GM12878 (cell line): ENCODE measurements around the gene ZDHHC11B. TPM values are rescaled to one million over a fixed set of nuclear protein-coding genes. Genes with fewer than 3 reads are reported as not detected.
"Not testable (repeated sequence)": the region's sequence is repeated elsewhere in the genome, so short reads cannot be mapped to it uniquely, and the experiment has no call there.

Experiments
- ATAC-seq: fragments of 200-7000 bp; cut with Tn5 transposase; 3 replicates; pipeline ENCODE4 v1.9.1; 2020; ENCODE audit warnings: mild to moderate bottlenecking, moderate library complexity
- BruUV-seq: library from RNA; stranded (reverse); fragments of 400-500 nt; replicated peaks from 2 replicates; lab custom pipeline; 2021; lab: Mats Ljungman, UMichigan
- CTCF ChIA-PET: fragments of 300-600 bp; sonication (Branson Sonifier 250); formaldehyde crosslinking; extraction: SDS; loops from one replicate; lab custom pipeline; 2021; ENCODE audit warnings: inconsistent platforms; lab: Yijun Ruan, JAX
- POLR2A ChIA-PET: fragments of 350-600 bp; formaldehyde crosslinking; extraction: SDS; loops from one replicate; lab custom pipeline; 2021; ENCODE audit warnings: inconsistent platforms; lab: Charles Lee
- RAD21 ChIA-PET: fragments of 300-600 bp; sonication (Branson Sonifier 250); formaldehyde crosslinking; loops from one replicate; lab custom pipeline; 2023; ENCODE audit warnings: antibody characterized with exemption; ENCODE audit not compliant: unreplicated experiment; lab: Charles Lee
- SMC1A ChIA-PET: fragments of 300-600 bp; sonication (Branson Sonifier 250); formaldehyde crosslinking; loops from one replicate; lab custom pipeline; 2023; ENCODE audit not compliant: unreplicated experiment, uncharacterized antibody; lab: Charles Lee
- DNase-seq: peaks from one replicate; pipeline ENCODE4 v3.0.0-alpha.2; 2011; ENCODE audit warnings: low read depth, low spot score
- FAIRE-seq: peaks from 3 replicates; lab custom pipeline; 2011; peaks lifted over from hg19 to GRCh38; lab: Jason Lieb, UNC
- H2AFZ ChIP-seq: 2 replicates; pipeline ENCODE4 v1.6.0; 2011; ENCODE audit warnings: low read depth, low read length, control low read depth; ENCODE audit not compliant: control insufficient read depth
- H3K27ac ChIP-seq: 2 replicates; pipeline ENCODE4 v1.5.1; 2011; ENCODE audit warnings: control low read depth; ENCODE audit not compliant: control insufficient read depth, insufficient read depth
- H3K27me3 ChIP-seq, 2 experiments: replicated peaks in 1 of 2; 2 replicates each; pipeline versions ENCODE4 v1.6.0 to v1.6.1; 2011; ENCODE audit warnings: low read length in 1 of 2; ENCODE audit not compliant: control insufficient read depth in 2 of 2, insufficient read depth in 2 of 2
- H3K36me3 ChIP-seq, 2 experiments: 2 replicates each; pipeline ENCODE4 v1.5.1; 2011; ENCODE audit warnings: low read length in 1 of 2; ENCODE audit not compliant: control insufficient read depth in 2 of 2, insufficient read depth in 2 of 2
- H3K4me1 ChIP-seq: 2 replicates; pipeline ENCODE4 v1.6.1; 2011; ENCODE audit warnings: mild to moderate bottlenecking, low read length, moderate library complexity, mixed read lengths; ENCODE audit not compliant: control insufficient read depth, insufficient read depth
- H3K4me2 ChIP-seq: 2 replicates; pipeline ENCODE4 v1.6.0; 2011; ENCODE audit warnings: control low read depth; ENCODE audit not compliant: control insufficient read depth, insufficient read depth
- H3K4me3 ChIP-seq: fragments of 200-600 bp; sonication (generic); 2 replicates; pipeline ENCODE4 v1.5.1; 2016
- H3K79me2 ChIP-seq: 2 replicates; pipeline ENCODE4 v1.6.0; 2011; ENCODE audit warnings: low read length; ENCODE audit not compliant: control insufficient read depth, insufficient read depth
- H3K9ac ChIP-seq: 2 replicates; pipeline ENCODE4 v1.8.0; 2011; ENCODE audit warnings: low read length, control low read depth, mixed read lengths; ENCODE audit not compliant: control insufficient read depth, insufficient read depth
- H3K9me3 ChIP-seq: replicated peaks from 3 replicates; pipeline ENCODE4 v1.5.1; 2011; ENCODE audit warnings: mild to moderate bottlenecking, low read length; ENCODE audit not compliant: control insufficient read depth, insufficient read depth
- H4K20me1 ChIP-seq: 2 replicates; pipeline ENCODE4 v1.6.0; 2011; ENCODE audit not compliant: control insufficient read depth, insufficient read depth
- WGBS: methylation state at CpG from one replicate; pipeline ENCODE4 v1.1.6; 2016; ENCODE audit warnings: low lambda C conversion rate; ENCODE audit not compliant: insufficient replicate concordance, insufficient coverage; ENCODE audit errors: missing lambda C conversion rate; 5-methylcytosine and 5-hydroxymethylcytosine counted together
- in situ Hi-C: fragments of 300-500 bp; cut with MboI; formaldehyde crosslinking; loops from 9 replicates; pipeline ENCODE4 v1.14.3; 2018; ENCODE audit warnings: mixed read lengths
- intact Hi-C: fragments of 100-400 bp; cut with micrococcal nuclease; formaldehyde crosslinking; loops from one replicate; pipeline ENCODE4 v1.14.2; 2022; ENCODE audit not compliant: unreplicated experiment
- polyA plus RNA-seq, 11 experiments: library from polyadenylated mRNA; depleted of rRNA in 4 of 11; unstranded in 6 of 11; stranded (reverse) in 5 of 11; fragments of >200 nt; fragmentation: Nextera tagmentation in 4 of 11; fragmentation: Illumina TruSeq in 1 of 11; extraction: Ambion mirVana in 4 of 11; extraction: Trizol in 1 of 11; gene quantifications; 1 replicate in 1 of 11; 2 replicates in 10 of 11; pipeline versions ENCODE4 v1.2.1 to v1.2.3, GENCODE V29; 2011 to 2016; ENCODE audit warnings: inconsistent platforms in 2 of 11, missing spikeins in 2 of 11, low read depth in 1 of 11
- total RNA-seq, 4 experiments: library from RNA; depleted of rRNA in 3 of 4; stranded (reverse); fragments of >200 nt in 3 of 4; fragmentation: Illumina TruSeq in 1 of 4; extraction: Trizol in 1 of 4; gene quantifications; 2 replicates each; pipeline versions ENCODE4 v1.2.1 to v1.2.3, GENCODE V29; 2013 to 2021

Gene ZDHHC11B
- total and polyA plus RNA-seq, 10 of the 15 experiments (the other 5 are each of a cell fraction or from before 2014, with no cell fraction given) = 0.01 to 0.10 (median 0.09) TPM; not detected in 7

DNA sequence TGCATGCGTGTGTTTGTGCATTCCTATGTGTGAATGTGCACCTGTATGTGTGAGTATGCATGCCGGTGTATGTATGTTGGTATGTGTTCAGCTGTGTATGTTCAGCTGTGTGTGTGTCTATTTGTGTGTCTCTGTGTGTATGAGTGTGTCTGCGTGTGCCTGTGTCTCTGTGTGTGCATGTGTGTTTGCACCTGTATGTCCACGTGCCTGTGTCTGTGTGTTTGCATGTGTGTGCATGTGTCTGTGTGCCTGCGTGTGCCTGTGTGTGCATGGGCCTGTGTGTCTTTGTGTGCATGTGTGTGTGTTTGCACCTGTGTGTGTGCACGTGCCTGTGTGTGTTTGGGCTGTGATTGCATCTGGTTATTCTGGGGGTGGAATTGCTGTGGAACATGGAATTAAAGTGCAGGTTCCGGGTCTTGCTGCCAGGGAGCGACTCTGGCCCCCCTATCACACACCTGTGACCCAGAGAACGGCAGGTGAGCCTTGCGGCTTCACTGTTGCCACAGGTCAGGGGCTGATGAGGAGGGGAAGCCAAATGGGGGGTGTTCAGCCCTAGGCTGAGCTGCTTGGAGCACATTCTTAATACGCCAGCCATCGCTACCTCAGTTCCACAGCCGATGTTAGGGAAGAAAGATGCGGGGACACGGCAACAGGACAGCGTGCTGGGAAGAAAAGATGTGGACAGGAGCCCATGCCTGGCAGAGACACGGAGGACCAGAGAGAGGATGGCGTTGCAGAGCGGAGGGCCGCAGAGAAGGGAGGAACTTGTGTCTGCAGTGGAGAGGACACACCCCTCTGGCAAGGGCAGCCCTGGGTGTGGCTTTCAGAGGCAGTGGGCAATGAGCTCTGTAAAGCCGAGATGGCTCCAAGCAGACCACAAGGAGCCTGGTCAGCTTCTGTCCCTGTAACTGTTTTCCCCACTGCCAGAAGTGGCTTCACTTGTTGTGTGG, 87.5 kb downstream of the ZDHHC11B start:
- H3K4me1 ChIP-seq, H4K20me1 ChIP-seq, H2AFZ ChIP-seq, H3K9ac ChIP-seq, ATAC-seq, H3K27ac ChIP-seq, in situ Hi-C loops, DNase-seq, H3K4me3 ChIP-seq, H3K4me2 ChIP-seq, intact Hi-C loops, BruUV-seq, H3K79me2 ChIP-seq, RAD21 ChIA-PET, H3K9me3 ChIP-seq, POLR2A ChIA-PET, H3K27me3 ChIP-seq, H3K36me3 ChIP-seq, CTCF ChIA-PET, SMC1A ChIA-PET, FAIRE-seq: not testable (repeated sequence)
- WGBS = 87% methylated on average over 9 of the region's 21 CpGs

DNA sequence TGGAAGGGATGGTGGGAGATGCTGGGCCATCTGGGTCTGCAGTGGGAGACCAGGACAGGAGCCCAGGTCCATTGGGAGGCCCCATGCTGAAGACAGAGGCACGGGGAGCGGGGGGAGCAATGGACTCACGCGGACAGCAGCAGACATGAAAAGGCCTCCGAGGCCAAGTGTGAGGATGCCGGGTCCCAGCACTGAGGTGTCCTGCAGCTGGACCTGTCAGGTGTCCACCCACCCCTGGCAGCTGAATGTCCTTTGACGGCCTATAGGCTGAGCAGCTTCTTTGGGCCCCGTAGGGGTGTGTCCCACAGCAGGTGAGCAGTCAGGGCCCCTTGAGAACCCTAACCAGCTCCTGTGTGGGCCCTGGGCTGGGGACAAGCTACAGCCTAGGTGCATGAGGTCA, 88.3 kb downstream of the ZDHHC11B start:
- RAD21 ChIA-PET, H3K4me3 ChIP-seq, CTCF ChIA-PET, BruUV-seq, H3K36me3 ChIP-seq, H3K4me1 ChIP-seq, FAIRE-seq, H3K79me2 ChIP-seq, SMC1A ChIA-PET, POLR2A ChIA-PET, H3K9ac ChIP-seq, in situ Hi-C loops, H3K4me2 ChIP-seq, H2AFZ ChIP-seq, H4K20me1 ChIP-seq, ATAC-seq, H3K27ac ChIP-seq, DNase-seq, H3K9me3 ChIP-seq, H3K27me3 ChIP-seq, intact Hi-C loops: not testable (repeated sequence)
- 60% methylated on average over 1 of the region's 8 CpGs for WGBS

DNA sequence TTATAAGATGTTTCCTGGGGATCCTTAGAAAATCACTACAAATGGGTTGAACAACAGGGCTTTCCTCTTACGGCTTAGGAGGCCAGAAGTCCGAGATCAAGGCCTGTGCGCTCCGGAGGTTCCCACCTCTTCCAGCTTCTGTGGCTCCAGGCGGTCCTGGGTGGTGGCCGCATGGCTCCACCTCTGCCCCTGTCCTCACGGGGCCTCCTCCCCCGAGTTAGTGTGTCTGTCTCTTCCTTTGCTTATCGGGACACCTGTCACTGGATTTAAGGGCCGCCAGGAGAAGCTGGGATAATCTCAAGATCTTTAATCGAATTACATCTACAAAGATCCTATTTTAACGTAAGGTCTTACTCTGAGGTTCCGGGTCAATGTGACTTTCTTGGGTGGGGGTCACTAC, 89.1 kb downstream of the ZDHHC11B start:
- H3K4me3 ChIP-seq, RAD21 ChIA-PET, BruUV-seq, H3K27me3 ChIP-seq, H3K36me3 ChIP-seq, POLR2A ChIA-PET, H3K9ac ChIP-seq, H3K9me3 ChIP-seq, FAIRE-seq, H3K27ac ChIP-seq, H3K4me2 ChIP-seq, H2AFZ ChIP-seq, in situ Hi-C loops, CTCF ChIA-PET, H3K79me2 ChIP-seq, DNase-seq, SMC1A ChIA-PET, H3K4me1 ChIP-seq, ATAC-seq, intact Hi-C loops, H4K20me1 ChIP-seq: not testable (repeated sequence)
- WGBS = 47% methylated on average over 3 of the region's 13 CpGs

DNA sequence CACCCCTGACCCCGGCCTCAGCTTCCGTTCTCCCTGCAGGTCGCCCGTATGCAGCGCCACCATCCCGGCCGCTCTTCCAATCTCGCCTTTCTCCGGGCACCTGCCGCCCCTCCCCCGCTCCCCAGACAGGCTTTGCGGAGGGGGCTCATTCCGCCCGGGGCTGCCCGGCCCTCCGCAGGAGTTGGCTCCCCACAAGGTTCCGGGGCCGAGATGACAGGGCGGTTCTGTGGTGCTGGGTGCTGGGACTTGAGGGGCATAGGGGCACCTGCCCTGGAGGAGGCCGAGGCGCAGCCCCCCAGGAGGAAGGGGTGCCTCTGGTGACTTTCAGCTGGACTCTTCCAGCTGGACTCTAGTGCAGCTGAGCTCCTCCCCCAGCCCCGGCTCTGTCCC, 90.5 kb downstream of the ZDHHC11B start:
- in situ Hi-C loops, RAD21 ChIA-PET, H2AFZ ChIP-seq, SMC1A ChIA-PET, POLR2A ChIA-PET, H3K27ac ChIP-seq, H3K4me1 ChIP-seq, DNase-seq, H3K9ac ChIP-seq, FAIRE-seq, CTCF ChIA-PET, H3K9me3 ChIP-seq, H3K4me3 ChIP-seq, ATAC-seq, H3K79me2 ChIP-seq, H3K4me2 ChIP-seq, H4K20me1 ChIP-seq, BruUV-seq, H3K36me3 ChIP-seq, H3K27me3 ChIP-seq: not testable (repeated sequence)
- 21% methylated on average over 6 of the region's 22 CpGs for WGBS
- intact Hi-C loops = loop anchor here (5.0 kb wide), 1 partner anchor 88 kb away; the partner anchor contains the start of gene ZDHHC11B
